Fibroblast of skin of right biceps (primary cell): ENCODE results near the gene NOD2.

Experiments used
- DNase-seq: peaks from one replicate; pipeline ENCODE4 v3.0.0-alpha.2; 2013

NOD2 gene

DNA sequence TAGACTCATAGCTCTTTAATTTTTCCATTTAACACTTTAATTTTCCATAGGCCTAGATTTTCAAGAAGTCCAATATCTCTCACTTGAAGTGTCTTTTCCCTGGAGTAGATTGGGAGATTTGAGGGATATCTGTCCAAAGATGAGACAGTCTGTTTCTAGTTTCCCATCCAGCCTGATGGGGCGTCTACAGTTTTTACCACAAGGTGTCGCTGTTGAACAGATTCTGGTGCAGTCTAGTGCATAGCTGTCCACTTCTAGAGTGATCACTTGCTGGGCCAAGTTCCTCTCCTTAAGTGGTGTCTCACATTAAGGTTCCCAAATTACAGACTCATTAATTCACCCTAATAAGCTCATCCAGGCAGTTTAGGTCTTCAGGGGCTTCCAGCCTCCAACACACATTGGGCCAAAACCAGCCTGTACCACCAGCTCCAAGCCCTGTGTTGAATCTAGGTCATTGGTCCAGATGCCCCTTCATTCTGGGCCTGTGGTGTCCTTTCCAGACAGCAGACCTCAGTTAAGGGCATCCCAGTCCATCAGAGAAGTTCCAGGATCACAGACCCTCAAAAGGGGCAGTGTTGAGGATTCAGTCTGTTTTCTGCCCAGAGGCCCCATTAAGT, 21.7 kb upstream of the NOD2 start:
- peak; percentile 33 for DNase-seq

DNA sequence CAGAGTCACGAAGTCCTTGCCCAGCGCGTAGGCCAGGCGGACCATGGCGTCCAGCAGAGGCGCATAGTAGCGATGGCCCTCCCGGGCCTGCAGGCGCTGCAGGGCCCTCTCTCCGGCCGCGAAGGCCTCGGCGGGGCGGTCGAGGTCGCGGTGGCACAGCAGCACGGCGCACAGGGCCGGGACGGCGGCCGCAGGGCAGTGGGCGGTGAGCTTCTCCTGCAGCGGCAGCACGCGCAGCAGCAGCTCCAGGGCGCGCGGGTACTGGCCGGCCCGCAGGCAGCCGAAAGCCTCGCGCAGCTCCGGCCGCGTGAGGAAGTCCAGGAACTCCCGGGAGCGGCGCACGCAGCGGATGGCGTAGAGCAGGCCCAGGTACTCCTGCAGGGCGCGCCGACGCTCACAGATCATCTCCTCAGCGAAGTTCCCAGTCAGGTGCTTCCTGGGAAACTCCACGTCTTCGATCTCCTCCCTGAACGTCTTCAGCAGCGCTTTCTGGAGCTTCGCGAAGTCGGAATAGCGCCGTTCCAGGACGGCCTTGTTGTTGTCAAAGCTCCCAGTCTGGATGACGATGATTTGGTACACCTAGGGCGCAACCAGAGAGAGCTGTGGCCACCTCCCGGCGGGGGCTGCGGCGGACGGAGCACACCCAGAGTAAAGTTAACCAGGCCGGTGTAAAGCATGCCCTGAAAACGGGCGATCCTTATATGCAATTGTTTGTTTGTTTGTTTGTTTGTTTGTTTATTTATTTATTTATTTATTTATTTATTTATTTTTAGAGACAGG, 19.7 kb upstream of the NOD2 start:
- no peak for DNase-seq

DNA sequence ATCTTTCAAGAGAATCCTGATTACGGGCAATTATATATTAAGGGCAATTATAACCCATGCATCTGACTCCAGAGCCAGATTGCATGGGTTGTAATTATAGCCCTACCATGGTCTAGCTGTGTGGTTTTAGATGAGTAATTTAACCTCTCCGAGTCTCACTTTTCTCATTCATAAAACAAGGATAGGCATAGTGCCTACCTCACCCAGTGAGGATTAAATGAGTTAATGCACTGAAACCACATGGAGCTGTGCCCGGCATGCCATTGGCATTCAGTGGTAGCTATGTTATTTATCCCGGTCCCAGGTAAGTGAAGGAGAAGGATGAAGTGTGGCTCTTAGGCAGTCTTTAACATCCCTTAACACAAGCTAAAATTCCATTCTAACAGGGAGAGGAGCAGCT, 18.6 kb upstream of the NOD2 start:
- DNase-seq, result no peak

DNA sequence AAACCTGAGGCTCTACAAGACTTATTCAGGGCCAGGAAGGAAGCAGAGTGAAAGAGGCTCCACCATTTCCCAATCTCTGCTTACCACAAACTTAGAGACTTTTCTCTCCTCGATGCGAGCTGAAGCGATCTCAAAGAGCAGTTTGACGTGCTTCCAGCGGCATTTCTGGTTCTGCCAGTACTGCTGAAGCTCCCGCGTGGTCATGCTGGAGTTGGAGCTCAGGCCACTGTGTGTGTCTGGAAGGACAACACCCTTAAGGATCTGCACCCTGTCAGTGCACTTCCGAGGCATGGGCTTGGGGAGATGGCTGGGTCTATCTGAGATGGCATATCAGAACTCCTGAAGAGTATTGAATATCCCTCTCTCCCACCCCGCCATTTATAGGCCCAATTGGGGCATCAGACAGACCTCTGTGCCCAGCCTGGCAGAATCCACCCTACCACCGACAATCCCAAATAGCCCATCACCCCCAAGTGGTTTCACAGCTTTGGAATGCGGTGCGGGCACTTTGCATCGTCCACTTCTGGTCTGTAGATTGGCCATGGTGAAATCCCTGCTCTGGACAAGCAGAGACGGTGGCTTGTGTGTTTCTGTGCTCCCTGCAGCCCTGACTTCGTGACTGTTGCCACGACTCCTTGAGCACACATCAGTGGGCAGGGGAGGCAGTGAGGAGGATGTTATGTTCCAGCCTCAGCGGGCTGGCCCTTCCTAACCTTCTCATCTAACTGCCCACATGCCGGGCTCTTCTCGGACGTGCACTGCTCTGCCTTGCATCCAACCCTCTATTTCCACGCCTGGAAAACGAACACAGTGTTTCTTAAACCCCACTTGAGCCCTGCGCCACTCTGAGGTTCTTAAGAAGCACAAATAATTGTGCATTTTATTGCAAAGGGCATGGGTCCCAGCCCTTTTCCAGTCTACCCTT, 17.5 kb upstream of the NOD2 start:
- DNase-seq, result no peak

DNA sequence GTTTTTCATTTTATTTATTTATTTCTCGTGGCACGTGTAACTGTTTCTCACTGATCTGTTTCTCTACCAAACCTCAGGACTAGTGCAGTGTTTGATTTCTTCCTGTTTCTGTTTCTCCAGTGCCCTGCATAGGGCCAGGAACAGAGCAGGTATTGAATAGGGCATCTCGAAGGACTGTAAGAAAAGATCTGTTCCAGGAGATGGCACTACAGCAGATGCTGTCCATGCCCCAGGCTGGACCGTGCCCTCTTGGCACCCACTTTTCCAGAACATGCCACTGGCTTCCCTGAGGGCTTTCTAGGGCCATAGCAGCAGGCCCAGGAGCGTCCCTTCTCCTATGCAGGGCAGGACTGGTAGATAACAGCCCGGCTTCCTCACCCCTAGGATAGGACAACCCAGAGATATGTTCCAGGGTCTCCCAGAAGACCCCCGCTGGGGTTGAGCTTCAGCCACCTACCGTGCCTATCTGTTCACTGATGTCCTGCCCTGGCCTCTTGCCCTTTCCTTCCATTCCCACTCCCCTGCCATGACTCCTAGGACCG, 16.7 kb upstream of the NOD2 start:
- DNase-seq, result no peak

DNA sequence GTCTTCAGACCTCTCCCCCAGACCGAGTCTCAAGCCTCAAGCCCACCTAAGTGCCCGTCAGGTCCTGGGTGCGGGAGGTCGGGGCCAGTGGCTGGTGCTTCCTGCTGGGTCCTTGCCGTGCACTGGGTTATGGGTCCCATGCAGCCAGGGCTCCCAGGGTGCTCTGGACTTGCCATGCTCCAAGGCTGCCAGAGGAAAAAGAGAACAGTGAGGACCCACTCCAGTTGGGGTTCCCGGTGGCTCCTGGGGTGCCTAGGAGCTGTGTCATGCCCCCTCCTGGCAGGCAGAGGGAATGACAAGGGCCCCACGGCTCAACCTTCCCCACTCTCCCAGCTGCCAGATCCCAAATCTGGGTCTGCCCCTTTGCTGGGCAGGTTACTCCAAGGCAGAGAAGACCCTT, 16.1 kb upstream of the NOD2 start:
- no peak for DNase-seq

DNA sequence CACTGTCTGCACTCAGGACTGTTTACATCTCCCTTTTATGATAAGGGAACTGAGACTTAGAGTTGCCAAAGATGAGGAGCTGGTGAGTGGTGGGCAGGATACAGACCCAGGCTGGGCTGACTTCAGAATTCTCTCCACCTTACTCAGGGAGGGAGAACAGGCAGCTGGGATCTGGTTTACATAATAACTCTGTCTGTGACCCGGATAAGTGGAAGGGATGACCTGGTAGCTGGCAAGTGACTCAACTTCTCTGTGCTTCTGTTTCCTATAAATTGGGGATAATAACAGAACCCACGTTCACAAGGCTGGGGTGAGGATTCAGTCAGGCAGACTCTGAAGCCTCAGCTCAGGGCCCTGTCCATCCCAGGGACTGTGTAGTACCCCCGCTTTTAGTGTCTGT, 14.9 kb upstream of the NOD2 start:
- no peak for DNase-seq

DNA sequence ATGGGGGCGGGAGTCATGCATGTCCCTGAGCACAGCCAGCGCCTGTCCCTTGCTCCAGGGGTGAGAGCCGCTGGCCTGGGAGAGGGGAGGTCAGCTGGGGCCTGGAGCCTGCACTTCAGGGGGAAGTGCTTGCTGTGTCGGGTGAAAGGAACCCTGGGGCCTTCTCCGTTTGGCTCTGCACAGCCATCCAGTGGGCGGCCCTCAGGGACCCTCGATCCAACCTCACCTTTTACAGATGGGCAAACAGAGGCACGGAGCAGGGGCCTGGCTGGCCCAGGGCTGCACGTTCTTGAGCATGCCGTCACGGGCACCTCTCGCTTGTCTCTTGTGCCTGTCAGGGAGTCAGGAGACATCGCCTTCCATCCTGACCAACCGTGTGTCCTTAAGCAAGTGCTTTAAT, 14.1 kb upstream of the NOD2 start:
- DNase-seq, result no peak

DNA sequence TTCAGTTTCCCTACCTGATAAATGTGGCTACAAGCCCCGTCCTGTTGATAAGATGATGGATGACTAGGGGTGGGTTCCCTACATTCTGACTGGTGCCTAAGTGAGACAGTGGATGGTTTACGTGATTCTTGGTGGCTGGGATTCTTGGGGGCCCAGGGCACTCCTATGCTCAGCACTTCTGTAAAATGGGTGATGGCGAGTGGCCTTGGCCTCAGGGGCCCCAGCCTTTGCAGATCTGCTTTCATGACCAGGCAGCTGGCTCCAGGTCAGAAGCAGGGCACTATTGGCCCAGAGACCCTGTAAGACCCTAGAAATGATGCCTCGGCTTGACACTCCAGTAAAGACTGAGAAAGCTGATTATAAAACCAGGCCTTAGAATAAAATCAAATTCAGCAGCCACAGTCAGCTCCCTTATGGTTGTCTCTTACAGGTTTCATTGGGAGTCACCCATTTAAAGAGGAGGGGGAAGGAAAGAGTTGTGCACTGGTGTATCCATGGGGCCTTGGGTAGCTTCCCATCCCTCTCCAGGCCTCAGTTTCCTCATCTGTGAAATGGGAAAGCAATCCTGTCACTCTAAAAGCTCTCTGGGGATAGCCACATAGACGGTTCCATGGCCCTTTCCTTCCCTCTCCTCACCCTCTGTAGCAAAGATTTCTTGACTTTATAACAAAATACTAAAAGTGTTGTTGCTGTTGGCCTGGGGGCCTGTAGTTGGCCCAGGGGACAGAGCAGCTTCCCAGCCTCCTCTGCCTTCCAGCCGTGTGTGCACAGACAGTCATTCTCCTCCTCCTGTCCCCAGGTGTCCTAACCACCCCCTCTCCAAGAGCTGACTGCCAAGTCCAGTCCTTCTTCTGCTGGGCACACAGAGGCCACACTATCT, 13.5 kb upstream of the NOD2 start:
- DNase-seq, result no peak

DNA sequence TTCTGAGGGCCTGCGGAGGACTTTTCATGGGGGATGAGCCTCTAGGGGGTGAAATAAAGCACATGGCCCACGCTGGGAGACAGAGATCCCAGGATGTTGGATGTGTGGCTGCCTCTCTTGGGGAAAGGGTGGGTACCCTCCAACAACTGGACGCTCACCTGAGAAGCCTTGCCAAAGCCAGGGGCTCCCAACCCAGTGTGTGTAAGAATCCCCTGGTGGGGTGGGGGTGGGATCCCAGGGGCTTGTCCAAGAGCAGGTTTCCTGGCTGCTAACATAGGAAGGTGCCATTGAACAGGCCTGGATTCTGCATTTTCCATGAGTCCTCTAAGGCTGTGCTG, 12.9 kb upstream of the NOD2 start:
- no peak for DNase-seq

DNA sequence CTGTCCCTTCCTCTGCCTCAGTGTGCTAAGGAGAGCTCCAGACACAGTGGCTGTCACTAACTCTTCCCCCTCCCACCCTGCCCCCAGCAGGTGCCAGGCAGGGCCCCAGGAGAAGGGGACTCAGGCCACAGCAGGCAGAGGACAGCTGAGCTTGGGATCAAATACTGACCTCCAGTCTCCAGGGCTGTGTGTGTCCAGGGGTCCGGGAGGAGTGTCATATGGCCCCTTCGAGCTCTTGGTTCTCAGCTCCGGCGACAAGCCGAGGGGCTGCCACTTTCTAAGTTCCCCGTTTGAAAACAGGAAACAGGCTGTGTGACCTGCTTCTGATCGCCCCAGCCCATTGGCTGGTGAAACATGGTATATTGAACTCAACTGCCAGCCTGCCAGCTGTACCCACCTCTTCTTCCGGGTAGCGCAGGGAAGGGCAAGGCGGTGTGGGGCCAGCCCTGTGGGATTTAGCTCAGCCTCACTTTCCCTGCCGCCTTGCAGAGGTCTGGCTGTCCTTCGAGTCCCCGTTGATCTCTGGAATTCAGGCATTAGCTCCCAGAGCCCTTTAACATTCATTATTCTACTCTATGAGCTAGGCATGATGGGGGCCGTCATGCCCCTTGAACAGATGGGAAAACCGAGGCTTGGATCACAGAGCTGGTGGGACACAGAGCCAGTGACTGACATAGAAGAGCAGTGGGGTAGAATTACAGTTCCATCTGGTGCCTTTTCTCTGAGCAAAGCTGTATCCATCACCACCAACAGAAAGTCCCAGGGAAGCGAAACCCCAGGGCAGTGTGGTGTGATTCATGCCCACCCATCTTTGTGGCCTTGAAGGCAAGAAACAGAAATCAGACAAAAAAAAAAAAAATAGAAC, 12.2 kb upstream of the NOD2 start, which contains the start of gene SNX20:
TSS of gene SNX20 (minus strand) at position 292 of the 865 bp plus-strand sequence. CDS start 3,786 bp downstream, outside the sequence.
- DNase-seq, result no peak

DNA sequence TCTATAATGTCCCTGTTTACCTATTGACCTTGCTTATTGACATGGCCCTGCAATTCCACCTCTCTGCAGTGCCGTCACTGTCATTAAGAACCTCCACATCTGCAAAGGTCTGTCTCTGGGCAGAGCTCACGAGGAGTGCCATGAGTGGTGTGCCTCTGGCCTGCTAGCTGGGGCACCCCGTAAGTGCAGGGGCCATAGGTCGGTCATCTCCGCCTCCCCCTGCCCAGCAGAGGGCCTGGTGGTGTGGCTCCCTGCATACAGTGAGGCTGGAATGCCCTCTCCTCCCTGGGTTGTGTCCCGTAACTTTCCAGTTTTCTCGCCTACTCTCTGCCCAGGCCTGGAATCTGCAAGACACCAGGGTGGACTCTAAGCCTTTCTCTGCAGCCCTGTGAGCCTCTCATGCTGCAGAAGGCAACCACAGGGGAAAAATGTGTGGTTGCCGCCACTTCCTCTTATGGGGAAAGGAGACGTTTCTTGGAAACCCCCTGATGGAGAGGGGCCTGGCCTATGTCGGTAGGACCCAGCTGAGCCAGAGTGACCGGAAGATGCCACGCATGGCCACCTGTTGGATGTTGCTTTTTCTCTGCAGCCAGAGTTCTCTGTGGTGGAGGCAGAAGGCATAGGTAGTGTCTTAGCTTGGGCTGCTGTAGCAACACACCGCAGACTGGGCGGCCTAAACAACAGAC, 9.6 kb upstream of the NOD2 start:
- DNase-seq, result no peak

DNA sequence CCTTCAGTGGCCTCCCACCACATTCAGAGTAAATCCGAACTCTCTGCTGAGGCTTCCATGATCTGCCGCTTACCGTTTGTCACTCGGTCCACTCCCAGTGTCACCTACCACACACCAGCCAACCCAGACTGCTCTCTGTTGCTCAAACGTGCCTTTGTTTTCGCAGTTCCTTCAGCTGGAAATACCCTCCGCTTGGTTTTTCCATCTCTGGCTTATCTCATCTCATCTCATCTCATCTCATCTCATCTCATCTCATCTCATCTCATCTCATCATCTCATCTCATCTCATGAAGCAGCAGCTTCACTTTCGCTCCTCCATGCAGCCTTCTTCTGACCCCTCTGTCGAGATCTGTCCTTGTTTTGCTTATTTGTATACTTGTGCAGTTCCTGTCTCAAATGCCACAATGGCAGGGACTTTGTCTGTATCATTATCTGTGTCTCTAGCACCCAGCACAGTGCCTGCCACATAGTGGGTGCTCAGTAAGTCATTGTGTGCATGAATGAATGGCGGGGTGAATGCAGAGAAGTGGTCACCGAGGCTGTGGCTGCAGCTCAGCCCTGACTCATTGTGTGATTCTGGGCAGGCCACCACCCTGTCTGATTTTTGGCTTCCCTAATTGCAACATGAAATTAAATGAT, 8.5 kb upstream of the NOD2 start:
- DNase-seq, result no peak

DNA sequence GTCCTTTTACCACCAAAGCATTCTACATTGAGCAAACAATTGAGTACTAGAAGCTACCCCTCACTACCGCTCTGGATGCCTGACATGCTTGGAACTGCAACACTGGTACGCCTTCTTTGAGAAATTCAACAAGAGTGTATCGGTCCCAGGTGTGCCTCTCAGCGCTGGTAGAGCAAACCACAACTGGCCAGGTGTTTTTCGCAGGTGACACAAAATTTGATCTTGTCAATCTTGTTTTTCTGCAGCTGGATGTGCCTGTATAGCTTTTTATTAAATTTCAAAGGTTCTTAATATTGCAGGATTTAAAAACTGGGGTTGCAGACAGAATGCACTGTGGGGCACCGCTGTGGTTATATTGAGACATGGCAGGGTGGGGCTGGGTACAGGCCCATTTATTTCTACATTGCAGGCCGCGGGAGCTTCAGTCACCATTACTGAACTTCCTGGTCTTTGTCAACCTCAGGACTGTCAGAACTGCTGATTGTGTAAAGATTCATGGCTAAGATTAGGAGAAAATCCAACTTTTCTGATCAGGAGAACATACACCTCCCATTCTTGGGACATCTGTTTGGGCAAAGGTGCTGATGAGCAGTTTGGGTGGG, 7.8 kb upstream of the NOD2 start:
- no peak for DNase-seq

DNA sequence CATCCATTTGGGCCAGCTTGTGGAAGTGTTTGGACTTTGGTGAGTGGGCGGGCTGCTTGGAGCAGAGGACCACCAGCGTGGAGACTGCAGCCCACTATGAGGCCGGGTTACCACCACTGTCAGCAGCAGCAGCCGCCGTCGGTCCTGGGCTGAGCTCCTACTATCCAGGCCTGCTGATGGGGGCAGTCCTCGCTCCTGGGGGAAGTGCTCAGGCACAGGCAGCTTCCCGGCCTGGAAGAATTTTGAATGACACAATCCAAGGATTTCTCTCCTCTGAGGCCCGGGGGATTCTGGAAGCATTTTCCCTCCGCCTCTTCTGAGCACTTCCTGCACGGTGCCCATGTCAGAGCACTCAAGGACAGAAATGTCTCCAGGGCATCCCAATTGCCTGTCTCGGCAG, 5.3 kb upstream of the NOD2 start:
- DNase-seq, result no peak

DNA sequence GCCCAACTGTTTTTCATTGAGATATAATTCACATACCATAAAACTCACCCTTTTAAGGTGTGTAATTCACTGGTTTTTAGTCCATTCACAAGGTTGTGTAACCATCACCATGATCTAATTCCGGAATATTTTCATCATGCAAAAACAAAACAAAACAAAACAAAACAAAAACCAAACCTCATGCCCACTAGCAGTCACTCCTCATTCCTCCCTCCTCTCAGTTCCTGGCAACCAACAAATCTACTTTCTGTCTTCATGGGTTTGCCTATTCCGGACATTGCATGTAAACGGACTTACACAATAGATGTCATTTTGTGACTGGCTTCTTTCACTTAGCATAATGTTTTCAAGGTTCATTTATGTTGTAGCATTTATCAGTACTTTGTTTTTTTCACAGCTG, 4.5 kb upstream of the NOD2 start:
- no peak for DNase-seq

DNA sequence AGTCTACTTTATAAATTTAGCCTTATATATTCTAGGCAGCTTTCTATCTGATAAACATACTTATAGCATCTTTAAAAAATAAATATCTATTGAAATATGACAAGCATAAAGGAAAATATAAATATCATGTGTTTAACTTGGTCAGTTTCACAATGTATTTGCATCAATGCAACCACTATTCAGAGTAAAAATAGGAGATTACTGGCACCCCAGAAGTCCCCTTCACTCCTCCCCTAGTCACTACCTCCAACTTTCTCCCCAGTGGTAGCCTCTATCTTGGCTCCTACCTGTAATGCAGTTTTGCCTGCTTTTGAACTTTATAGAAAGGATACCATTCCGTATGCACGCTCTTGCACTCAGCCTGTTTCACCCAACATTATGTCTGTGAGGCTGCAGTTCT, 3.2 kb upstream of the NOD2 start:
- DNase-seq, result no peak

DNA sequence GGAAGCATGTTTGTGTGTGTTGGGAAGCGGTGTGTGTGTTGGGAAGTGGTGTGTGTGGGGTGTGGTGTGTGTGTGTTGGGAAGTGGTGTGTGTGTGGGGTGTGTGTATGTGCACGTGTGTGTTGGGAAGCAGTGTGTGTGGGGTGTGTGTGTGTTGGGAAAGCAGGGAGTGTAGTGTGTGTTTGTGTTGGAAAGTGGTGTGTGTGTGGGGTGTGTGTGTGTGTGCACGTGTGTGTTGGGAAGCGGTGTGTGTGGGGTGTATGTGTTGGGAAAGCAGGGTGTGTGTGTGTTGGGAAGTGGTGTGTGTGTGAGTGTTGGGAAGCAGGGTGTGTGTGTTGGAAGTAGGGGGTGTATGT, 785 bp upstream of the NOD2 start:
- DNase-seq, result no peak

DNA sequence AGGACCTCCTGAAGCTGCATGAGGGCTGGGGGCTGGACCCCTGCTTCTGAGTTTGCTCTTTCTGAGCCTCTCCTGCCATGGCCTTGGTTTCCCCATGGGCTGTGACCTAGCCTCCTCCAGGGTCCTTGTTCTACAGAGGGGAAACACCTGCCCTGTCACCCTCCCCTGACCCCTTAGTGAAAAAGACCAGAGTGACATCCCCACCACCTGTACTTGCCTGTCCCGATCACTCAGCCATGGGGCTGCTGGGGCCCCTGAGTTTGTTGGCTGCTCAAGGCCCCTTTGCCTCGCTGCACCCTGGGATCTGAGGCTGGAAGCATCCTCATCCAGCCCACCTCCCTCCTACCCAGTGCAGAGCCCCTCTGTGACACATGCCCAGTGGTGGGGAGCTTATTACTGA, 800 bp downstream of the NOD2 start:
- DNase-seq, result no peak
